Measurements from ENCODE around the gene SLC6A16. TPM values are rescaled to one million over a fixed set of nuclear protein-coding genes. Genes with fewer than 3 reads are reported as not detected.

The SLC6A16 gene
- total and polyA plus RNA-seq, 2 of the 8 experiments (the other 6 are each of a cell fraction or from before 2014, with no cell fraction given), result 1.1 to 1.5 TPM

- TF ChIP-seq FOSL1 (IDR thresholded peaks at IDR 0.05; ENCODE audit: insufficient read depth, low read depth, low read length) (no peak), SAP30 (IDR thresholded peaks at IDR 0.05; ENCODE audit: insufficient read depth, insufficient replicate concordance, low read length) (no peak), HDAC2 (IDR thresholded peaks at IDR 0.05; ENCODE audit: borderline replicate concordance in 1 of 2, low read depth in 2 of 2, low read length in 2 of 2) (no peak), CEBPB (IDR thresholded peaks at IDR 0.05; ENCODE audit: low read depth, low read length) (no peak), USF2 (IDR thresholded peaks at IDR 0.05; ENCODE audit: low read length) (no peak), HDAC6 (IDR thresholded peaks at IDR 0.05; ENCODE audit: low read depth, low read length) (no peak), ASH2L (IDR thresholded peaks at IDR 0.05; ENCODE audit: low read length) (no peak), POU5F1 (IDR thresholded peaks at IDR 0.05; ENCODE audit: low read depth, low read length) (no peak), CHD7 (IDR thresholded peaks at IDR 0.05; ENCODE audit: insufficient replicate concordance, low read length) (no peak)
Measured at GRCh38 chr19:49336482-49337266, 11.7 kb upstream of the SLC6A16 start (continued).

Measured in H1 (cell line).